OCI-LY7 (cell line): ENCODE measurements around the gene RAB40C. TPM values are rescaled to one million over a fixed set of nuclear protein-coding genes. Genes with fewer than 3 reads are reported as not detected.

Experiments used
- BruUV-seq: library from RNA; stranded (reverse); fragments of 400-500 nt; replicated peaks from 2 replicates; lab custom pipeline; 2021; lab: Mats Ljungman, UMichigan
- CTCF ChIA-PET: fragments of 300-600 bp; sonication (Branson Sonifier 250); formaldehyde crosslinking; loops from one replicate; lab custom pipeline; 2022; ENCODE audit warnings: antibody characterized with exemption; ENCODE audit not compliant: unreplicated experiment; lab: Charles Lee
- POLR2A ChIA-PET: fragments of 300-600 bp; sonication (Branson Sonifier 250); formaldehyde crosslinking; loops from one replicate; lab custom pipeline; 2022; ENCODE audit warnings: antibody characterized with exemption; lab: Charles Lee
- DNase-seq: peaks from one replicate; pipeline ENCODE4 v3.0.0-alpha.2; 2015; ENCODE audit warnings: low spot score
- H2AFZ ChIP-seq: fragments of 200-600 bp; sonication (generic), shearing (Covaris generic); 2 replicates; pipeline ENCODE4 v1.6.1; 2014; ENCODE audit warnings: mild to moderate bottlenecking, antibody characterized with exemption, low read length, moderate library complexity
- H3K27ac ChIP-seq: fragments of 200-600 bp; sonication (generic); 2 replicates; pipeline ENCODE4 v1.5.1; 2014; ENCODE audit warnings: mixed run types, low read depth, mild to moderate bottlenecking, moderate library complexity, low read length, inconsistent platforms; ENCODE audit not compliant: poor library complexity, severe bottlenecking
- H3K36me3 ChIP-seq: fragments of 200-600 bp; sonication (generic); 2 replicates; pipeline ENCODE4 v1.6.1; 2014; ENCODE audit warnings: mild to moderate bottlenecking, antibody characterized with exemption, low read length, moderate library complexity, mixed read lengths; ENCODE audit not compliant: insufficient read depth
- H3K4me1 ChIP-seq: fragments of 200-600 bp; sonication (generic); 2 replicates; pipeline ENCODE4 v1.5.1; 2014; ENCODE audit warnings: mild to moderate bottlenecking, low read length; ENCODE audit not compliant: insufficient read depth, poor library complexity, severe bottlenecking
- H3K4me2 ChIP-seq: fragments of 200-600 bp; sonication (generic); 2 replicates; pipeline ENCODE4 v1.6.1; 2014; ENCODE audit warnings: mild to moderate bottlenecking, low read length
- H3K4me3 ChIP-seq: fragments of 200-600 bp; sonication (generic); 2 replicates; pipeline ENCODE4 v1.5.1; 2014; ENCODE audit warnings: mild to moderate bottlenecking, low read depth, low read length; ENCODE audit not compliant: poor library complexity, severe bottlenecking
- H3K79me2 ChIP-seq: fragments of 200-600 bp; sonication (generic); 2 replicates; pipeline ENCODE4 v1.6.1; 2016; ENCODE audit warnings: low read depth, mild to moderate bottlenecking, low read length, moderate library complexity, mixed read lengths; ENCODE audit not compliant: insufficient read depth
- H3K9me2 ChIP-seq: fragments of 200-600 bp; sonication (generic); 2 replicates; pipeline ENCODE4 v1.6.1; 2016; ENCODE audit warnings: mild to moderate bottlenecking, low read length, mixed read lengths; ENCODE audit not compliant: insufficient read depth
- H3K9me3 ChIP-seq: fragments of 200-600 bp; sonication (generic); 2 replicates; pipeline ENCODE4 v1.6.1; 2014; ENCODE audit warnings: mild to moderate bottlenecking, mixed run types, low read length, mixed read lengths
- H4K20me1 ChIP-seq: fragments of 200-600 bp; sonication (generic); 2 replicates; pipeline ENCODE4 v1.6.1; 2014; ENCODE audit warnings: mild to moderate bottlenecking, antibody characterized with exemption, low read length, moderate library complexity, mixed read lengths; ENCODE audit not compliant: insufficient read depth
- CTCF ChIP-seq: fragments of 200-600 bp; sonication (generic); conservative IDR thresholded peaks from 2 replicates; pipeline ENCODE4 v1.5.1; 2014; ENCODE audit warnings: mild to moderate bottlenecking, antibody characterized with exemption, low read length, moderate library complexity, mixed read lengths
- EZH2phosphoT487 ChIP-seq: fragments of 200-600 bp; sonication (generic); IDR thresholded peaks from 2 replicates; pipeline ENCODE4 v1.6.1; 2018; ENCODE audit warnings: low read depth, borderline replicate concordance, mild to moderate bottlenecking, mixed run types, antibody characterized with exemption, low read length, moderate library complexity, mixed read lengths
- intact Hi-C: fragments of 100-400 bp; cut with micrococcal nuclease; formaldehyde crosslinking; loops from one replicate; pipeline ENCODE4 v1.10.0; 2022; ENCODE audit not compliant: unreplicated experiment
- total RNA-seq, 2 experiments: library from RNA; depleted of rRNA in 1 of 2; stranded (reverse); fragments of >200 nt in 1 of 2; shearing (Covaris generic) in 1 of 2; gene quantifications; 2 replicates each; pipeline ENCODE4 v1.2.3, GENCODE V29; 2014 to 2022

RAB40C gene
- total RNA-seq, 2 experiments from 2014 or later, result 19.3 to 20.9 TPM

GRCh38 chr16:553601-554296 is 36.1 kb upstream of the RAB40C start:
- intact Hi-C loops, result no loop called here
- no peaks in the 10 kb centered on the region for H3K9me3 ChIP-seq
- ChIA-PET POLR2A (no interaction called here), CTCF (no interaction called here)
- H3K4me2 ChIP-seq, result no peak overlapping the region
- H3K36me3 ChIP-seq, result peaks cover 14% of the 10 kb centered on the region
- TF ChIP-seq CTCF, result no peak
- TF ChIP-seq EZH2phosphoT487, result no peak
- BruUV-seq, result TSS peak; percentile 67
- H4K20me1 ChIP-seq, result no peaks in the 10 kb centered on the region
- H3K27ac ChIP-seq, result no peak overlapping the region
- H3K9me2 ChIP-seq, result no peaks in the 10 kb centered on the region
- H3K4me3 ChIP-seq, result no peak overlapping the region
- no peaks in the 10 kb centered on the region for H3K79me2 ChIP-seq
- no peak for DNase-seq
- H3K4me1 ChIP-seq, result no peaks in the 10 kb centered on the region
- no peak overlapping the region for H2AFZ ChIP-seq

- no peaks in the 10 kb centered on the region for H3K79me2 ChIP-seq
- no peak for TF ChIP-seq EZH2phosphoT487
- TF ChIP-seq CTCF, result no peak
- DNase-seq, result no peak
- H4K20me1 ChIP-seq, result no peaks in the 10 kb centered on the region
- H3K9me3 ChIP-seq, result no peaks in the 10 kb centered on the region
- no peak overlapping the region for H3K27ac ChIP-seq
- intact Hi-C loops, result no loop called here
- no peaks in the 10 kb centered on the region for H3K9me2 ChIP-seq
- POLR2A ChIA-PET, result no interaction called here
- peaks cover 11% of the 10 kb centered on the region for H3K36me3 ChIP-seq
- H3K4me3 ChIP-seq, result no peak overlapping the region
- BruUV-seq, result no TSS peak
- CTCF ChIA-PET, result no interaction called here
- no peak overlapping the region for H2AFZ ChIP-seq
- H3K4me2 ChIP-seq, result no peak overlapping the region
- no peaks in the 10 kb centered on the region for H3K4me1 ChIP-seq
Observed at GRCh38 chr16:554297-554621, 35.6 kb upstream of the RAB40C start.

- Histone ChIP-seq H3K79me2 (no peaks in the 10 kb centered on the region), H3K4me3 (no peak overlapping the region), H2AFZ (no peak overlapping the region), H4K20me1 (no peaks in the 10 kb centered on the region), H3K9me2 (no peaks in the 10 kb centered on the region), H3K4me2 (no peak overlapping the region), H3K9me3 (no peaks in the 10 kb centered on the region), H3K36me3 (peaks cover 6% of the 10 kb centered on the region), H3K4me1 (no peaks in the 10 kb centered on the region), H3K27ac (no peak overlapping the region)
- ChIA-PET POLR2A (no interaction called here), CTCF (no interaction called here)
- intact Hi-C loops, result no loop called here
- DNase-seq, result no peak
- no TSS peak for BruUV-seq
- TF ChIP-seq CTCF (no peak), EZH2phosphoT487 (no peak)
Observed at GRCh38 chr16:554640-555365, 35.1 kb upstream of the RAB40C start.
